BE2C (cell line): ENCODE data around the gene TMEM63B.

Source experiments
- DNase-seq: peaks from one replicate; pipeline ENCODE4 v3.0.0-alpha.2; 2020
- H3K27me3 ChIP-seq: fragments of 250-450 bp; sonication (Bioruptor Pico); 2 replicates; pipeline ENCODE4 v1.5.1; 2020; ENCODE audit warnings: mild to moderate bottlenecking
- H3K36me3 ChIP-seq: fragments of 250-450 bp; sonication (Bioruptor Pico); 2 replicates; pipeline ENCODE4 v1.5.1; 2020; ENCODE audit warnings: mild to moderate bottlenecking
- H3K4me1 ChIP-seq: fragments of 250-450 bp; sonication (Bioruptor Pico); 2 replicates; pipeline ENCODE4 v1.5.1; 2020
- H3K4me3 ChIP-seq: 2 replicates; pipeline ENCODE4 v1.5.1; 2011; ENCODE audit warnings: low read depth, low read length
- H3K9me3 ChIP-seq: fragments of 250-450 bp; sonication (Bioruptor Pico); 2 replicates; pipeline ENCODE4 v1.5.1; 2020
- CTCF ChIP-seq: IDR thresholded peaks from 2 replicates; pipeline ENCODE4 v1.5.1; 2012; ENCODE audit warnings: mild to moderate bottlenecking, low read depth, low read length

Gene TMEM63B

GRCh38 chr6:44113414-44113813, 13.9 kb upstream of the TMEM63B start:
- TF ChIP-seq CTCF, result peak; percentile 35
- H3K9me3 ChIP-seq, result no peaks in the 10 kb centered on the region
- no peak overlapping the region for H3K4me3 ChIP-seq
- no peak for DNase-seq
- 0 out of 2 replicates have a peak, but pooled peaks cover 2% of the 10 kb centered on the region for H3K4me1 ChIP-seq
- H3K36me3 ChIP-seq, result peaks cover 74% of the 10 kb centered on the region
- no peaks in the 10 kb centered on the region for H3K27me3 ChIP-seq

DNA sequence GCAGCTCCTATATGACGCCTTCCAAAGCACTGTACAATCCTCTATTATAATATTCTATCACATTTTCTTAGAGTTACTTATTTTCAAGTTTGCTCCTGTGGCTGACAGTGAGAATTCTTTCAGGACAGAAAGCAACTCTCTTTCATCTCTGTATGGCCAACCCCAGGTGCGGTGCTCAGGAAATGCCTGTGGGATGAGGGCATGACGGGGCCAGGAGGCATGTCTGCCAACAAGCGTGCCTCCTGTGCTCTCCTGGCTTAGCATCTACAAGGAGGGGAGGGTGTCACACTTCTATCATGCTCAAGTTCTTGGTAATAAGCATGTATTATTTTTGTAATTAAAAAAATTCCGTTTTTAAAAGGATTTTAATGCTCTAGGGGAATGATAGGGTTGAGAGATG, 11.5 kb upstream of the TMEM63B start:
- TF ChIP-seq CTCF, result no peak
- Histone ChIP-seq H3K9me3 (no peaks in the 10 kb centered on the region), H3K4me1 (0 out of 2 replicates have a peak, but pooled peaks cover 2% of the 10 kb centered on the region), H3K4me3 (no peak overlapping the region), H3K27me3 (no peaks in the 10 kb centered on the region), H3K36me3 (peaks cover 55% of the 10 kb centered on the region)
- DNase-seq, result no peak

GRCh38 chr6:44116641-44117382, 10.5 kb upstream of the TMEM63B start:
- TF ChIP-seq CTCF, result no peak
- no peaks in the 10 kb centered on the region for H3K9me3 ChIP-seq
- H3K36me3 ChIP-seq, result peaks cover 45% of the 10 kb centered on the region
- no peaks in the 10 kb centered on the region for H3K27me3 ChIP-seq
- H3K4me1 ChIP-seq, result 0 out of 2 replicates have a peak, but pooled peaks cover 2% of the 10 kb centered on the region
- DNase-seq, result no peak
- no peak overlapping the region for H3K4me3 ChIP-seq

- Histone ChIP-seq H3K36me3 (peaks cover 38% of the 10 kb centered on the region), H3K9me3 (no peaks in the 10 kb centered on the region), H3K4me1 (0 out of 2 replicates have a peak, but pooled peaks cover 2% of the 10 kb centered on the region), H3K4me3 (no peak overlapping the region), H3K27me3 (no peaks in the 10 kb centered on the region)
- DNase-seq, result no peak
- TF ChIP-seq CTCF, result no peak
Measured at GRCh38 chr6:44117397-44118128, 9.8 kb upstream of the TMEM63B start.

DNA sequence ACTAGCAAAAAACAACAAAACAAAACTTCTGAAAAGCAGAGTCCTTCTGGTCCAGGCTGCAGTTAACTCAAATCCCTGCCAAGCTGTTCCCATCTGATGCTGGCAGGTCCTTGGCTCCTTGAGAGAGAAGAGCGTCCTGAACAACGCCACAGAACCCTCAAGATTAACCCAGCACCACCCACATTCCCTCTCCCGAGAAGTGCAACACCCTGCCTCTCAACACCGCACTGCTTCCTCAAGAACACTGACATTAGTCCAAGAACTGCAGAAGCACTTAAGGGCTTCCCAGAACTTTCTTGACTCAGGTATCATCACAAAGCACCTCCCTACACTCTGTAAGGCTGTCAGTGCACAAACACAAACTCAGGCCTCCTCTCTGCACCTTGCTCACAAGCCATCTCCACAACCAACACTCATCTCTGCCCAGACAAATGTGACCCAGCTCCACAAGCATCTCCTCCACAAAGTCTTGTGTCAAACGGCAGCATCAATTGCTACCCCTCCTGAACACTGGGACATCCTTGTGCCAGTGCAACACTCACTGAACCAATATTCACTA, 7.6 kb upstream of the TMEM63B start:
- no peak for TF ChIP-seq CTCF
- 0 out of 2 replicates have a peak, but pooled peaks cover 4% of the 10 kb centered on the region for H3K4me1 ChIP-seq
- DNase-seq, result no peak
- no peaks in the 10 kb centered on the region for H3K27me3 ChIP-seq
- H3K4me3 ChIP-seq, result no peak overlapping the region
- H3K36me3 ChIP-seq, result peaks cover 23% of the 10 kb centered on the region
- no peaks in the 10 kb centered on the region for H3K9me3 ChIP-seq
